Stimulated activated CD4-positive, alpha-beta T cell treated with anti-CD3 and anti-CD28 coated beads, Interleukin-2, amount 100 ng/mL, for 4 hours (primary cell): ENCODE measurements around the gene CFAP97.
"Not testable (repeated sequence)": the region's sequence is repeated elsewhere in the genome, so short reads cannot be mapped to it uniquely, and the experiment has no call there.

Experiments
- DNase-seq: peaks from one replicate; pipeline ENCODE4 v3.0.0-alpha.2; 2020; ENCODE audit warnings: low read depth

The CFAP97 gene

DNA sequence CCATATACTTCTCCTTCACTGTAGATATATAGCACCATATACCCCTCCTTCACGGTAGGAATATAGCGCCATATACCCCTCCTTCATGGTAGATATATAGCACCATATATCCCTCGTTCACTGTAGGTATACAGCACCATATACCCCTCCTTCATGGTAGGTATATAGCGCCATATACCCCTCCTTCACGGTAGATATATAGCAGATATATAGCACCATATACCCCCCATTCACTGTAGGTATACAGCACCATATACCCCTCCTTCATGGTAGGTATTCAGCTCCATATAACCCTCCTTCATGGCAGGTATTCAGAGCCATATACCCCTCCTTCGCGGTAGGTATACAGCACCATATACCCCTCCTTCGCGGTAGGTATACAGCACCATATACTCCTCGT, 18.1 kb upstream of the CFAP97 start:
- DNase-seq, result no peak

DNA sequence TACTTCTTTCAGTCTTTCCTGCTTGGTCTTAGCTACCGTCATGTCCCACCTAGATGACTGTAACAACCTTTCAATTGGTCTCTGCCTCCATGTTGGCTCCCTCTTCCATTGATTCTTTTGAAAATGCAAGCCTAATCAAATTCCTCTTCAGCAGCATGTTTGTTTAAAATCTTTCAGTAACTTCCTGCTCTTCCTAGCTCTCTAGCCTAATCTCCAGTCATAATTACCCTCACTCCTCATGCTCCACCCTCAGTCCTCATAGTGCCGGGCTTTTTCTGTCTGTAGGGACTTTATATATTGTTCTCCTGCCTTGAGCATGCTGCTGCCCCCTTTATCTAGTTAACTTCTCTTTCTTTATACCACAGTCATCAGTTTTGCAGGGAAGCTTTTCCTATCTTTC, 17.7 kb upstream of the CFAP97 start:
- no peak for DNase-seq

- no peak for DNase-seq
Observed at GRCh38 chr4:185219551-185220344, 15.9 kb upstream of the CFAP97 start.

- DNase-seq, result no peak
Observed at GRCh38 chr4:185218312-185218711, 14.5 kb upstream of the CFAP97 start.

GRCh38 chr4:185217408-185217975, 13.7 kb upstream of the CFAP97 start:
- no peak for DNase-seq

GRCh38 chr4:185215261-185215660, 11.5 kb upstream of the CFAP97 start:
- no peak for DNase-seq

GRCh38 chr4:185213877-185214276, 10.1 kb upstream of the CFAP97 start:
- no peak for DNase-seq

- no peak for DNase-seq
Observed at GRCh38 chr4:185212581-185212980, 8.8 kb upstream of the CFAP97 start.

DNA sequence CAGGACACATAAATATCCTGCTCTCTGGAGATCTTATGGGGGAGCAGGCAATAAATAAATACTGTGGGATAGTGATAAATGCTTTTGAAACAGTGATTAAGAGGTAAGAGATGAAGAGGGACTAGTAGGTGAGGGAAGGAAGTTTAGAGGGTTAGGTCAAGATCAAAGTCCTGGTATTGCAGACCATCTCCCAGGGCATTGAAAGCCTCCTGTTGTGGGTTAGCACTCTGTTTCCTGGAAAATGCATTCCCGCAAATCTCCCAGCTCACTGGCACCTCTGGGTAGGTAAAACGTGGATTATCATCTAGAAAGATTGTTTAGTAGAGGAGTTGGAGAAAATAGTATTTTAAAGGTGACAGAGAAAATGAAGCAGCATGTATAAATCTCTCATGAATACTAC, 7.8 kb upstream of the CFAP97 start:
- no peak for DNase-seq

- DNase-seq, result no peak
Observed at GRCh38 chr4:185211035-185211434, 7.2 kb upstream of the CFAP97 start.

- DNase-seq, result no peak
Observed at GRCh38 chr4:185210102-185210981, 6.5 kb upstream of the CFAP97 start.

- DNase-seq, result not testable (repeated sequence)
Observed at GRCh38 chr4:185209852-185210101, 6.0 kb upstream of the CFAP97 start.

DNA sequence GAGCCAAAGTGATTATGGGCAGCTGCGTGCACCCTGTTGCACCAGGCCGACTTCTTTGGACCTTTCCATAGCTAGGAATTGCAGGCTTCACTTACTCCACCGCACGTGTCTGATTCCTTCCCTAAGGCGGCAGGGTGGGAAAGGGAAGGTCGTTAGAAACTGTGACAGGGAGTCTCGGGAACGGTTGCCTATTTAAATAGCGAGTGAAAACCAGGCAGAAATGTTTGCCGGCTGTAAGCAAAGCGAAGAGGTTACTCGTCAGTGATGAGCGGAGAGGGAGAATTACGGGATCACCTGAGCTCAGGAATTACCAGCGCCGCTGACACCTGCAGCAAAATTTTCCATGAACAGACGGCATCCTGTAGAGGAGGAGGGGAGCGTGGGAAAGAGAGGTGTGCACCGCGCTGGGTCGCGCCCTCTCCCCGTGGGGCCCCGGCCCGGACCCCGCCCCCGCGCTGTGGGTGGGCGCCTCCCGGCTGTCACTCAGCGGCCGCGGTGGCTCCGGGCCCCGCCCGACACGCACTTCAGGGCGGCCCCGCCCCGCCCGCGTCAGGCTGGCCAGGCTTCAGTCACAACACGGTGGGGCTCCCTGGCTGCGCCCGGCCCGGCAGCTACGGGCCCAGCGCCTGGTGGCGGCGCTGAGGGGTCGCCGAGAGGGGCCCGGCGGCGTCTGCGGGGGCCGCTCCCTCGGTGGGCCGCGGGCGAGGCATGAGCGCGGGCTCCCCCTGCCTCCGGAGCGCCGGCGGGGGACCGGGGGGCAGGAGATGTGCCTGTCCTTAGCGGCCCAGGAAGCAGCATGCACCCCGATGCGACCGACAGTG, 5.4 kb upstream of the CFAP97 start, which contains the start of gene SNX25:
TSS of gene SNX25 (plus strand) at position 568 of the 821 bp plus-strand sequence. CDS start at position 797, 229 bp downstream.
- peak; percentile 84 for DNase-seq

GRCh38 chr4:185207466-185207865, 3.7 kb upstream of the CFAP97 start:
- no peak for DNase-seq

DNA sequence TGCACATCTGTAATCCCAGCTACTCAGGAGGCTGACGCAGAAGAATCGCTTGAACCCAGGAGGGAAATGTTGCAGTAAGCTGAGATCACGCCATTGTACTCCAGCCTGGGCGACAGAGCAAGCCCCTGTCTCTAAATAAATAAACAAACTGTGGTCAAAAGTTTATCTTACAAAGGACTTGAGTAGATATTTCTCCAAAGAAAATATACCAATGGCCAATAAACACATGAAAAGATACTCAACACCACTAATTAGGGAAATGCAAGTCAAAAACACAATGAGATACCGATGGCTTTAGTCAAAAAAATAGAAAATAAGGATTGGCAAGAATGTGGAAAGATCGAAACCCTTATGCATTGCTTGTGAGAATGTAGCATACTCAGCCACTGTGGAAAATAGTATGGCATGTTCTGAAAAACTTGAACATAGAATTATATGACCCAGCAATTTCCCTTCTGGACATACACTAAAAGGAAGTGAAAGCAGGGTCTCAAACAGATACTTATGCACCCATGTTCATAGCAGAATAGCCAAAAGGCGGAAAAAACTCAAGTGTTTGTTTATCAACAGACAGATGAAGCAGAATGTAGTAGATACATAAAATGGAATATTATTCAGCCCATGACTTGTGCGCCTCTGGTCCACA, 2.0 kb upstream of the CFAP97 start:
- DNase-seq, result no peak

DNA sequence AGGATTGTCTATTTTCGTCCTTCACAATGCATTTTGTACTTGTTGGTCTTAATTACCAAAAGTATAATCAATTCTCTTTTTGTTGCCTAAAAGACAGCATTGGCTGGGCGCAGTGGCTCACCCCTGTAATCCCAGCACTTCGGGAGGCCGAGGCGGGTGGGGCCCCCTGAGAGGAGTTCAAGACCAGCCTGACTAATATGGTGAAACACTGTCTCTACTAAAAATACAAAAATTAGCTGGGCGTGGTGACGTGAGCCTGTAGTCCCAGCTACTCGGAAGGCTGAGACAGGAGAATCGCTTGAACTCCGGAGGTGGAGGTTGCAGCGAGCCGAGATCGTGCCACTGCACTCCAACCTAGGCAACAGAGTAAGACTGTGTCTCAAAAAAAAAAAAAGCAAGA, 1.3 kb upstream of the CFAP97 start:
- not testable (repeated sequence) for DNase-seq

- no peak for DNase-seq
Observed at GRCh38 chr4:185204238-185204910, 574 bp upstream of the CFAP97 start.

- DNase-seq, result no peak
Observed at GRCh38 chr4:185202984-185203485, 765 bp downstream of the CFAP97 start.

GRCh38 chr4:185201977-185202962, 1.5 kb downstream of the CFAP97 start:
- DNase-seq, result no peak

DNA sequence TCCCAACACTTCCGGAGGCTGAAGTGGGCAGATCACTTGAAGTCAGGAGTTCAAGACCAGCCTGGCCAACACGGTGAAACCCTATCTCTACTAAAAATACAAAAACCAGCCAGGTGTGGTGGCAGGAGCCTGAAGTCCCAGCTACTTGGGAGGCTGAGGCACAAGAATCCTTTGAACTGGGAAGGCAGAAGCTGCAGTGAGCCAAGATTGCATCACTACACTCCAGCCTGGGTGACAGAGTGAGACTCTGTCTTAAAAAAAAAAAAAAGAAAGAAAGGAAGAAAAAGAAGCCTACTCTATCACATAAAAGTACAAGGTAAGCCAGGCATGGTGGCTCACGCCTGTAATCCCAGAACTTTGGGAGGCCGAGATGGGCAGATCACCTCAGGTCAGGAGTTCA, 5.6 kb downstream of the CFAP97 start:
- DNase-seq, result not testable (repeated sequence)
